Measurements from ENCODE around the gene POLDIP2.

The POLDIP2 gene

DNA sequence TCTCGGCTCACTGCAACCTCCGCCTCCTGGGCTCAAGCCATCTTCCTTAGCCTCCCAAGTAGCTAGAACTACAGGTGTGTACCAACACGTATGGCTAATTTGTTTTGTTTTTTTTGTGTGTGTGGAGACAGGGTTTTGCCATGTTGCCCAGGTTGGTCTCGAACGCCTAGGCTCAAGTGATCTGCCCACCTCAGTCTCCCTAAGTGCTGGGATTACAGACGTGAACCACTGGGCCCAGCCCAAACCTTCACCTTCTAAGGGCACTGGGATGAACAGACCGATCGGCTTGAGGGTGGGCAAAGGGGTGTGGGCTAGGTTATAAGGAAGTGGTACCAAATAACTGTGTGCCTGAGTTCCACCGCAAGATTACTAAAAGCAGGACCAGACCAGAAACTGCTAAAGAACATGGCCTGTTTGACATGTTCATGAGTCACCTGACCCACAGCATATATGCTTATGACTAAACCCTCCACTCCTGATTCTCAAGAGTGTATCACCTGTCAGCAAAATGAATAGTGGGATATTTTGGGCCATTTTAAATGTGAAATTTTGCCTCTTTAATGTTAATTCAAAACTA, 30.2 kb downstream of the POLDIP2 start:
- Histone ChIP-seq H3K4me1 (ENCODE audit: control insufficient read depth, insufficient read depth, low read length) (peaks cover 38% of the 10 kb centered on the region), H3K27me3 (ENCODE audit: control insufficient read depth, insufficient read depth, low read length) (no peaks in the 10 kb centered on the region), H3K4me3 (ENCODE audit: low read length) (no peak overlapping the region), H3K9ac (ENCODE audit: low read length) (no peak overlapping the region), H3K9me3 (ENCODE audit: control insufficient read depth, low read length) (no peaks in the 10 kb centered on the region), H3K36me3 (ENCODE audit: control insufficient read depth, insufficient read depth, low read length) (peaks cover 17% of the 10 kb centered on the region)

GRCh38 chr17:28326114-28326513, 31.2 kb downstream of the POLDIP2 start:
- no peaks in the 10 kb centered on the region for H3K27me3 ChIP-seq (ENCODE audit: control insufficient read depth, insufficient read depth, low read length)
- peaks cover 8% of the 10 kb centered on the region for H3K36me3 ChIP-seq (ENCODE audit: control insufficient read depth, insufficient read depth, low read length)

GRCh38 chr17:28325211-28325610, 32.1 kb downstream of the POLDIP2 start:
- Histone ChIP-seq H3K9ac (ENCODE audit: low read length) (no peak overlapping the region), H3K27me3 (ENCODE audit: control insufficient read depth, insufficient read depth, low read length) (no peaks in the 10 kb centered on the region), H3K4me3 (ENCODE audit: low read length) (no peak overlapping the region), H3K9me3 (ENCODE audit: control insufficient read depth, low read length) (no peaks in the 10 kb centered on the region), H3K36me3 (ENCODE audit: control insufficient read depth, insufficient read depth, low read length) (peaks cover 4% of the 10 kb centered on the region), H3K4me1 (ENCODE audit: control insufficient read depth, insufficient read depth, low read length) (peaks cover 45% of the 10 kb centered on the region)

More at GRCh38 chr17:28326114-28326513, 31.2 kb downstream of the POLDIP2 start:
- Histone ChIP-seq H3K9ac (ENCODE audit: low read length) (no peak overlapping the region), H3K4me3 (ENCODE audit: low read length) (no peak overlapping the region), H3K4me1 (ENCODE audit: control insufficient read depth, insufficient read depth, low read length) (peaks cover 38% of the 10 kb centered on the region), H3K9me3 (ENCODE audit: control insufficient read depth, low read length) (no peaks in the 10 kb centered on the region)

- Histone ChIP-seq H3K9me3 (ENCODE audit: control insufficient read depth, low read length) (no peaks in the 10 kb centered on the region), H3K4me3 (ENCODE audit: low read length) (no peak overlapping the region), H3K27me3 (ENCODE audit: control insufficient read depth, insufficient read depth, low read length) (no peaks in the 10 kb centered on the region), H3K9ac (ENCODE audit: low read length) (peak overlapping the region; percentile 29), H3K36me3 (ENCODE audit: control insufficient read depth, insufficient read depth, low read length) (peaks cover 4% of the 10 kb centered on the region), H3K4me1 (ENCODE audit: control insufficient read depth, insufficient read depth, low read length) (peaks cover 49% of the 10 kb centered on the region)
Measured at GRCh38 chr17:28324781-28325180, 32.5 kb downstream of the POLDIP2 start.

GRCh38 chr17:28324267-28324745, 33.0 kb downstream of the POLDIP2 start:
- Histone ChIP-seq H3K4me3 (ENCODE audit: low read length) (no peak overlapping the region), H3K9me3 (ENCODE audit: control insufficient read depth, low read length) (no peaks in the 10 kb centered on the region), H3K4me1 (ENCODE audit: control insufficient read depth, insufficient read depth, low read length) (peaks cover 49% of the 10 kb centered on the region), H3K27me3 (ENCODE audit: control insufficient read depth, insufficient read depth, low read length) (no peaks in the 10 kb centered on the region), H3K9ac (ENCODE audit: low read length) (peak overlapping the region; percentile 29), H3K36me3 (ENCODE audit: control insufficient read depth, insufficient read depth, low read length) (peaks cover 4% of the 10 kb centered on the region)

- no peak overlapping the region for H3K4me3 ChIP-seq (ENCODE audit: low read length)
- no peak overlapping the region for H3K9ac ChIP-seq (ENCODE audit: low read length)
- no peaks in the 10 kb centered on the region for H3K27me3 ChIP-seq (ENCODE audit: control insufficient read depth, insufficient read depth, low read length)
- peaks cover 45% of the 10 kb centered on the region for H3K4me1 ChIP-seq (ENCODE audit: control insufficient read depth, insufficient read depth, low read length)
- H3K36me3 ChIP-seq (ENCODE audit: control insufficient read depth, insufficient read depth, low read length), result no peaks in the 10 kb centered on the region
- no peaks in the 10 kb centered on the region for H3K9me3 ChIP-seq (ENCODE audit: control insufficient read depth, low read length)
Measured at GRCh38 chr17:28320215-28321061, 36.9 kb downstream of the POLDIP2 start.

DNA sequence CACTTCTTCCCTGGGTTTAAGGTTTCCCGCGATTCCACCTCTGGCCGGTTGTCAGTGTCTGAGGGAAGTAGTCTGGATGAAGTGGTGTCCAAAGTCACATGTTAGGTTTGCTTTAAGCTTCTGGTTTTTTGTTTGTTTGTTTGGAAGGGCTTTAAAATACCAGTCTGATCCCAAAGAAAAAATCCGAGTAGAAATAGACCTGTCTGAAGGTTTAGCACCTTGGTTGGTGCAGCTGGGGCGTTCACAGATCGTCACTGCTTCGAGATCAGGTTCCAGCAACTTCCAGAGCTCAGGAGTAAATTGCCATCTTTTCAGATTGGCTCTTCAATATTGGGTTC, 37.8 kb downstream of the POLDIP2 start:
- Histone ChIP-seq H3K4me3 (ENCODE audit: low read length) (peak overlapping the region; percentile 21), H3K9me3 (ENCODE audit: control insufficient read depth, low read length) (no peaks in the 10 kb centered on the region), H3K27me3 (ENCODE audit: control insufficient read depth, insufficient read depth, low read length) (no peaks in the 10 kb centered on the region), H3K9ac (ENCODE audit: low read length) (peak overlapping the region; percentile 45), H3K4me1 (ENCODE audit: control insufficient read depth, insufficient read depth, low read length) (peaks cover 36% of the 10 kb centered on the region), H3K36me3 (ENCODE audit: control insufficient read depth, insufficient read depth, low read length) (no peaks in the 10 kb centered on the region)

GRCh38 chr17:28318759-28319597, 38.3 kb downstream of the POLDIP2 start, which contains the start of gene TMEM97:
TSS of gene TMEM97 (plus strand) at chr17:28319200. CDS start at chr17:28319240, 40 bp downstream.
- Histone ChIP-seq H3K27me3 (ENCODE audit: control insufficient read depth, insufficient read depth, low read length) (no peaks in the 10 kb centered on the region), H3K4me3 (ENCODE audit: low read length) (peak within 1 kb of the TSS; percentile 21), H3K9me3 (ENCODE audit: control insufficient read depth, low read length) (no peaks in the 10 kb centered on the region), H3K9ac (ENCODE audit: low read length) (peak within 1 kb of the TSS; percentile 45), H3K36me3 (ENCODE audit: control insufficient read depth, insufficient read depth, low read length) (no peaks in the 10 kb centered on the region), H3K4me1 (ENCODE audit: control insufficient read depth, insufficient read depth, low read length) (peaks cover 31% of the 10 kb centered on the region)

DNA sequence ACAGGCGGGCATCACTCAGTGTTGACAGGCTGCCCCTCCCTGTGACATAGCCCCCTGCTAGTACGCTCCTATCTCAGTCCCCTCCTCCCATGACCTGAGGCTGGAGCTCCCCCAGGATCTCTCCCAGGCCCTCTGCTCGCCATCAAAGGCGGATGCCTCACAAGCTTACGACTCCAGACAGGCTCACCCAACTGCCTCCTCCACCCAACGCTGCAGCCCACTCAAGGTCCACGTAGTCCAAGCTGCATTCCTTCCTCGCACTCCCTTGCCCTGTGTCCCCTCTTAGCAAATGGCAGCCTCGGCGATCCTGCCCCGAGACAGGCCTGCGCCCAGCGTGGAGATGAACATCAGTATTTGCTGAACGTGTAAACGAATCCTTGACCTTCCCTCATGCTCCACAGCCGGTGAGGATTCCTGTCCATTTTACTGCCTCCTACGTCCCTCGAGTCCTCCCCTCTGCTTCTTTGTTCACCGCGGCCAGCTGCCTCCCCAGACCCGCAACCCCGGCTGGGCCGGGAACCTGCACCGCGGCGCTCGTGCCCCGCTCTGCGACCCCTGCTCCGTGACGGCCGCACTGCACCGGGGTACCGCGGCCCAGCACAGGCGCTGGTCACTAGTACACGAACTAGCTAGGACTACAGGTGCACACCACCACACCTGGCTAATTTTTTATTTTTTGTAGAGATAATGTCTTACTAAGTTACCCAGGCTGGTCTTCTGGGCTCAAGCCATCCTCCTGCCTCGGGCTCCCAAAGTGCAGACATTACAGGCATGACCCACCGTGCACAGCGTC, 39.2 kb downstream of the POLDIP2 start:
- Histone ChIP-seq H3K9ac (ENCODE audit: low read length) (no peak overlapping the region), H3K9me3 (ENCODE audit: control insufficient read depth, low read length) (no peaks in the 10 kb centered on the region), H3K36me3 (ENCODE audit: control insufficient read depth, insufficient read depth, low read length) (no peaks in the 10 kb centered on the region)

DNA sequence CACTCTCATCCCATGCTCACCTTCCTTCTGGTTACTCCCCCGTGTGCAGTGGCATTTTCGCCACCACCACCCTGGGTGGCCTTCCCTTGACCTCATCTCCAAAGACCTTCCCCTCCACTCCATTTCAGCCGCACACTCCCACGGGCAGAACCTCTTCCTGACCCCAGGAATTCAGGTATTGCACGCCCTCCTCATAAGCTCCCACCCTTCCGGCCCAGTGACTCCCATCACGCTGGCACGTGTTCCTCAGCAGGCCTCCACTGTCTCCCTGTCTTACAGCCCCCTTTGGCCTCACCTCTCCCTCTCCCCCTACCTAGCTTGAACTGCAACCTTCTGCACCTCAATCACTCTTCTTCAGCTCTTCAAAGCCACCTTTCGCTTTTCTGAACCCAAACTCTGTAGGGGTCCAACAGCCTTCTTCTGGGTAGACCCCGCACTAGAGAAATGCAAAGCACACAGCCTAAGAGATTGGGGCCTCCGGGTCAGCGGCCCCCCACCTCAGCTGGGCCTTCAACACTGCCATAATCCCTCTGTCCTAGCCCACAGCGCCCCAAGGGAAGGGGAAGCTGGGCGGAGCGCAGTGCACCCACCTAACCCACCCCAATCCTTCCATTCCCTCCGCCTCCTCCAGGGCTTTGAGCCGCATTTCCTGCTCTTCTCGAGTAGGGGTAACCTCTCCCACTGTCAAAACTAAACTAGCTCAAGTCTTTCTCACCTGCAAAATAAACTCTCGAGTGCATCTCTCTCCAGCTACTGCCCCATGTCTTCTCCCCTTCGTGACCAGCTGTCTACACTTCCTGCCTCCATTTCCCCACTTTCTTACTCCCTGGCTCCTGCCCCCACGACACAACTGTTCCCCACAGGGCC, 40.0 kb downstream of the POLDIP2 start:
- H3K27me3 ChIP-seq (ENCODE audit: control insufficient read depth, insufficient read depth, low read length), result no peaks in the 10 kb centered on the region
- H3K36me3 ChIP-seq (ENCODE audit: control insufficient read depth, insufficient read depth, low read length), result no peaks in the 10 kb centered on the region
- peaks cover 27% of the 10 kb centered on the region for H3K4me1 ChIP-seq (ENCODE audit: control insufficient read depth, insufficient read depth, low read length)
- no peak overlapping the region for H3K9ac ChIP-seq (ENCODE audit: low read length)
- H3K4me3 ChIP-seq (ENCODE audit: low read length), result no peak overlapping the region
- no peaks in the 10 kb centered on the region for H3K9me3 ChIP-seq (ENCODE audit: control insufficient read depth, low read length)

More for the DNA sequence above, 39.2 kb downstream of the POLDIP2 start:
- no peaks in the 10 kb centered on the region for H3K27me3 ChIP-seq (ENCODE audit: control insufficient read depth, insufficient read depth, low read length)
- H3K4me1 ChIP-seq (ENCODE audit: control insufficient read depth, insufficient read depth, low read length), result peaks cover 25% of the 10 kb centered on the region
- H3K4me3 ChIP-seq (ENCODE audit: low read length), result peak overlapping the region; percentile 21
